SK-N-SH treated with all-trans-retinoic acid at 6 μM for 48 hours (cell line): Measurements from ENCODE around the gene FARP1.

ENCODE experiments used
- ATAC-seq: fragments of 200-7000 bp; cut with Tn5 transposase; 3 replicates; pipeline ENCODE4 v1.9.1; 2020; ENCODE audit warnings: mild to moderate bottlenecking, moderate library complexity
- ARNTL ChIP-seq: fragments of 450-650 bp; formaldehyde crosslinking; IDR thresholded peaks from 2 replicates; pipeline ENCODE4 v1.5.0; 2020; ENCODE audit warnings: low read depth, mild to moderate bottlenecking, moderate library complexity, borderline replicate concordance
- BACH2 ChIP-seq: fragments of 250-450 bp; sonication (Bioruptor Pico); IDR thresholded peaks from 2 replicates; pipeline ENCODE4 v1.9.0; 2021; ENCODE audit warnings: mild to moderate bottlenecking, borderline replicate concordance
- CSDC2 ChIP-seq: fragments of 250-450 bp; sonication (Bioruptor Pico); IDR thresholded peaks from 2 replicates; pipeline ENCODE4 v1.5.0; 2020; ENCODE audit warnings: mild to moderate bottlenecking, moderate library complexity
- ESRRG ChIP-seq: fragments of 250-450 bp; sonication (Bioruptor Pico); IDR thresholded peaks from 2 replicates; pipeline ENCODE4 v1.6.1; 2021; ENCODE audit warnings: mild to moderate bottlenecking
- GLIS3 ChIP-seq: fragments of 250-450 bp; sonication (Bioruptor Pico); IDR thresholded peaks from 2 replicates; pipeline ENCODE4 v1.5.0; 2020; ENCODE audit warnings: mild to moderate bottlenecking, moderate library complexity
- ISL1 ChIP-seq: fragments of 250-450 bp; sonication (Bioruptor Pico); IDR thresholded peaks from 2 replicates; pipeline ENCODE4 v2.1.2; 2022; ENCODE audit warnings: mild to moderate bottlenecking, moderate library complexity
- OSR1 ChIP-seq: fragments of 250-450 bp; sonication (Bioruptor Pico); IDR thresholded peaks from 2 replicates; pipeline ENCODE4 v1.8.0; 2022; ENCODE audit warnings: moderate library complexity, mild to moderate bottlenecking, inconsistent platforms
- RARB ChIP-seq: fragments of 250-450 bp; sonication (Bioruptor Pico); IDR thresholded peaks from 2 replicates; pipeline ENCODE4 v1.8.0; 2021; ENCODE audit warnings: mild to moderate bottlenecking, moderate library complexity
- SNAI2 ChIP-seq: fragments of 250-450 bp; sonication (Bioruptor Pico); IDR thresholded peaks from 2 replicates; pipeline ENCODE4 v1.5.0; 2020; ENCODE audit warnings: mild to moderate bottlenecking, moderate library complexity
- TCF4 ChIP-seq: fragments of 250-450 bp; sonication (Bioruptor Pico); IDR thresholded peaks from 2 replicates; pipeline ENCODE4 v1.8.0; 2021; ENCODE audit warnings: mild to moderate bottlenecking, moderate library complexity, borderline replicate concordance
- TOX ChIP-seq: fragments of 250-450 bp; sonication (Bioruptor Pico); IDR thresholded peaks from 2 replicates; pipeline ENCODE4 v1.8.0; 2021; ENCODE audit warnings: mild to moderate bottlenecking, moderate library complexity, borderline replicate concordance
- ZFP3 ChIP-seq: fragments of 250-450 bp; sonication (Bioruptor Pico); IDR thresholded peaks from 2 replicates; pipeline ENCODE4 v1.5.0; 2020; ENCODE audit warnings: mild to moderate bottlenecking, moderate library complexity
- ZFP30 ChIP-seq: fragments of 450-650 bp; formaldehyde crosslinking; IDR thresholded peaks from 2 replicates; pipeline ENCODE4 v1.5.0; 2022; ENCODE audit warnings: mild to moderate bottlenecking, moderate library complexity
- ZNF565 ChIP-seq: fragments of 450-650 bp; formaldehyde crosslinking; conservative IDR thresholded peaks from 2 replicates; pipeline ENCODE4 v1.5.0; 2020; ENCODE audit warnings: low read depth, mild to moderate bottlenecking, moderate library complexity
- ZNF70 ChIP-seq: fragments of 450-650 bp; formaldehyde crosslinking; IDR thresholded peaks from 2 replicates; pipeline ENCODE4 v1.5.0; 2020; ENCODE audit warnings: mild to moderate bottlenecking, moderate library complexity
- TF ChIP-seq, protein P1 (sequence below): fragments of 250-450 bp; sonication (Bioruptor Pico); IDR thresholded peaks from 2 replicates; pipeline ENCODE4 v1.8.0; 2020; ENCODE audit warnings: mild to moderate bottlenecking, moderate library complexity, borderline replicate concordance
- TF ChIP-seq, protein P2 (sequence below): fragments of 250-450 bp; sonication (Bioruptor Pico); IDR thresholded peaks from 2 replicates; pipeline ENCODE4 v1.5.1; 2020; ENCODE audit warnings: low read depth, mild to moderate bottlenecking, moderate library complexity
- TF ChIP-seq, protein P3 (sequence below): fragments of 250-450 bp; sonication (Bioruptor Pico); IDR thresholded peaks from 2 replicates; pipeline ENCODE4 v1.5.1; 2021; ENCODE audit warnings: mild to moderate bottlenecking, moderate library complexity
- TF ChIP-seq, protein P4 (sequence below): fragments of 250-450 bp; sonication (Bioruptor Pico); IDR thresholded peaks from 2 replicates; pipeline ENCODE4 v1.5.0; 2020; ENCODE audit warnings: mild to moderate bottlenecking, moderate library complexity
- TF ChIP-seq, protein P5 (sequence below): fragments of 250-450 bp; sonication (Bioruptor Pico); IDR thresholded peaks from 2 replicates; pipeline ENCODE4 v1.8.0; 2021; ENCODE audit warnings: low read depth, mild to moderate bottlenecking, moderate library complexity, borderline replicate concordance

FARP1 gene

DNA sequence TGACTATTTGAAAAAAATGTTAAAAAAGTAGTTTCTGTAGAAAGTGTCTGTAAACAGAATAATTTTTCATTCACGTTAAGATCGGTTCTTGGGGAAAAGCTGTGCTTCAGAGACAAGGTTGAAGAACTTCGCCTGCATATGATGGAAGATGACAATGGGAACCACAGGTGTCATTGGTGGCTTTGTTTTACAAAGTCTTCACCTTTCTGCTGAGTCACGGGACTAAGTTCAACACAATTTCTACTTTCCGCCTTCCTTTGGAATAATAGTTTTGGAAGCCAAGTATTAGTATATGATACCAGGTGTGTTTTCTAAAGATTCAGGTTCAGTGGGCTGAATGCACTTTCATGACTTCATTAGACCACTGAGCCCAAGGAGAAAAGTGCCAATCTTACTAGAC lies 189.8 kb downstream of the FARP1 start:
- no peak for TF ChIP-seq BACH2
- TF ChIP-seq, protein P1, sequence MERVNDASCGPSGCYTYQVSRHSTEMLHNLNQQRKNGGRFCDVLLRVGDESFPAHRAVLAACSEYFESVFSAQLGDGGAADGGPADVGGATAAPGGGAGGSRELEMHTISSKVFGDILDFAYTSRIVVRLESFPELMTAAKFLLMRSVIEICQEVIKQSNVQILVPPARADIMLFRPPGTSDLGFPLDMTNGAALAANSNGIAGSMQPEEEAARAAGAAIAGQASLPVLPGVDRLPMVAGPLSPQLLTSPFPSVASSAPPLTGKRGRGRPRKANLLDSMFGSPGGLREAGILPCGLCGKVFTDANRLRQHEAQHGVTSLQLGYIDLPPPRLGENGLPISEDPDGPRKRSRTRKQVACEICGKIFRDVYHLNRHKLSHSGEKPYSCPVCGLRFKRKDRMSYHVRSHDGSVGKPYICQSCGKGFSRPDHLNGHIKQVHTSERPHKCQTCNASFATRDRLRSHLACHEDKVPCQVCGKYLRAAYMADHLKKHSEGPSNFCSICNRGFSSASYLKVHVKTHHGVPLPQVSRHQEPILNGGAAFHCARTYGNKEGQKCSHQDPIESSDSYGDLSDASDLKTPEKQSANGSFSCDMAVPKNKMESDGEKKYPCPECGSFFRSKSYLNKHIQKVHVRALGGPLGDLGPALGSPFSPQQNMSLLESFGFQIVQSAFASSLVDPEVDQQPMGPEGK (CRISPR knock-in tag) = no peak
- no peak for TF ChIP-seq ZNF565
- no peak for TF ChIP-seq TCF4 (CRISPR knock-in tag)
- TF ChIP-seq SNAI2 (CRISPR knock-in tag) = no peak
- TF ChIP-seq, protein P2, sequence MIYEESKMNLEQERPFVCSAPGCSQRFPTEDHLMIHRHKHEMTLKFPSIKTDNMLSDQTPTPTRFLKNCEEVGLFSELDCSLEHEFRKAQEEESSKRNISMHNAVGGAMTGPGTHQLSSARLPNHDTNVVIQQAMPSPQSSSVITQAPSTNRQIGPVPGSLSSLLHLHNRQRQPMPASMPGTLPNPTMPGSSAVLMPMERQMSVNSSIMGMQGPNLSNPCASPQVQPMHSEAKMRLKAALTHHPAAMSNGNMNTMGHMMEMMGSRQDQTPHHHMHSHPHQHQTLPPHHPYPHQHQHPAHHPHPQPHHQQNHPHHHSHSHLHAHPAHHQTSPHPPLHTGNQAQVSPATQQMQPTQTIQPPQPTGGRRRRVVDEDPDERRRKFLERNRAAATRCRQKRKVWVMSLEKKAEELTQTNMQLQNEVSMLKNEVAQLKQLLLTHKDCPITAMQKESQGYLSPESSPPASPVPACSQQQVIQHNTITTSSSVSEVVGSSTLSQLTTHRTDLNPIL = no peak
- no peak for TF ChIP-seq ZNF70
- TF ChIP-seq ESRRG = no peak
- no peak for TF ChIP-seq ZFP3 (CRISPR knock-in tag)
- no peak for TF ChIP-seq OSR1 (CRISPR knock-in tag)
- TF ChIP-seq GLIS3 (CRISPR knock-in tag) = no peak
- no peak for ATAC-seq

DNA sequence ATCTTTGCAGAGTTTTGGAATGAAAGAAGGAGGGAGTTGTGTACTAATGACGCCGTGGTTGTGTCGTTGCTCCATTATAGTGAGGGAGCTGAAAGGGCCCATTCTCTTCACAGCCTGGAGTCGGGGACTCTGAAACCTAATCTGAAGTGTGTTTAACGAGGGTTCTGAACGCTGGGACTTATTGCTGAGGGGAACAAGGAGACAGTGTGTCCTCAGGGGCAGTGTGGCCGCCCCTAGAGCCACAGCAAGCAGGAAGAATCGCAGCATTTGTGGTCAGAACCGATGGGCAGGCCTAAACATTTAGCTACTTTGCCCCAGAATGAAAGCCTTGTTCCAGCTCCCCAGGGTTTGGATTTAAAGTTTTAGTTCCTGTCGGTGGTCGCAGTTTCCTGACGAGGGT lies 190.6 kb downstream of the FARP1 start:
- TF ChIP-seq, protein P3, sequence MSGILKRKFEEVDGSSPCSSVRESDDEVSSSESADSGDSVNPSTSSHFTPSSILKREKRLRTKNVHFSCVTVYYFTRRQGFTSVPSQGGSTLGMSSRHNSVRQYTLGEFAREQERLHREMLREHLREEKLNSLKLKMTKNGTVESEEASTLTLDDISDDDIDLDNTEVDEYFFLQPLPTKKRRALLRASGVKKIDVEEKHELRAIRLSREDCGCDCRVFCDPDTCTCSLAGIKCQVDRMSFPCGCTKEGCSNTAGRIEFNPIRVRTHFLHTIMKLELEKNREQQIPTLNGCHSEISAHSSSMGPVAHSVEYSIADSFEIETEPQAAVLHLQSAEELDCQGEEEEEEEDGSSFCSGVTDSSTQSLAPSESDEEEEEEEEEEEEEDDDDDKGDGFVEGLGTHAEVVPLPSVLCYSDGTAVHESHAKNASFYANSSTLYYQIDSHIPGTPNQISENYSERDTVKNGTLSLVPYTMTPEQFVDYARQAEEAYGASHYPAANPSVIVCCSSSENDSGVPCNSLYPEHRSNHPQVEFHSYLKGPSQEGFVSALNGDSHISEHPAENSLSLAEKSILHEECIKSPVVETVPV (CRISPR knock-in tag) = no peak
- TF ChIP-seq GLIS3 (CRISPR knock-in tag) = no peak
- TF ChIP-seq SNAI2 (CRISPR knock-in tag) = no peak
- no peak for TF ChIP-seq ZFP3 (CRISPR knock-in tag)
- no peak for ATAC-seq

DNA sequence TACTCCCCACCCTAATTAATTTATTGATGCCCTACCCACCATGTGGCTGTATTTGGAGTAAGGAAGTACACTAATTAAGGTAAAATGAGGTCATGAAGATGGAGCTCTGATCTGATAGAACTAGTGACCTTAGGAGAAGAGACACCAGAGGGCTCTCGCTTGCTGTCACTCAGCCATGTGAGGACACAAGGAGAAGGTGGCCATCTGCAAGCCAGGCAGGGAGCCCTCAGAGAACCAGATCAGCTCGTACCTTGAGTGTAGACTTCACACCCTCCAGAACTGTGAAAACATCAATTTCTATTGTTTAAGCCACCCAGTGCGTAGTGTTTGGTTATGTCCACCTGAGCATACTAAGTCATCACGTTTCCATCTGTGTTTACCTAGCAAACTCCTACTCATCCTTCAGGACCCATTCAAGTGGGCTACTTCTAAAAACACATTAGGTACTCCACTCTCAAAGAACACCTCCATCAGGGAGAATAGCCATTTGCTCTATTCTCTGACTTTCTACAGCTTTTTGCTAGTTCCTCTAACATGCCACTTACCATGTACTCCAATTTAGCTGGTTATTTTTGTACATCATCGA lies 191.8 kb downstream of the FARP1 start:
- ATAC-seq = no peak
- TF ChIP-seq ZFP3 (CRISPR knock-in tag) = peak; percentile 92
- TF ChIP-seq GLIS3 (CRISPR knock-in tag) = no peak

DNA sequence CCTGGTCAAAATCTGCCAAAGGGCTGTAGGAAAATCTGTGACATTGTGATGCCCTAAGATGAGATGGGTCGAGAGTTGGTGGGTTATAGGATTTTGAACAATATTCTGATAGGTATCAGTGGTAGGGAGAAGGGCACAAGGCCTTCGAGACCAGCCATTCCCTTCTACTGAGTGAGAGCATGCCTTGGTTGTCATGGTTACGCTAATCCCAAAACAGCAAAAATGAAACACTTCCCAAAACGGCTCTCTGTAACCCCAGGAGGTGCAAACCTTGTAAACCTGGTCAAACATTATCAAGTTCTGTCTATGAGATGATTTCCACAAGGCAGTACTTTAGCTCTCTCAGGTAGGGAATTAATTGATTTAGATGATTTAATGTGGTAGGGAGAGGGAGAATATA lies 192.8 kb downstream of the FARP1 start:
- TF ChIP-seq GLIS3 (CRISPR knock-in tag) (no peak), RARB (CRISPR knock-in tag) (no peak)
- ATAC-seq = no peak

DNA sequence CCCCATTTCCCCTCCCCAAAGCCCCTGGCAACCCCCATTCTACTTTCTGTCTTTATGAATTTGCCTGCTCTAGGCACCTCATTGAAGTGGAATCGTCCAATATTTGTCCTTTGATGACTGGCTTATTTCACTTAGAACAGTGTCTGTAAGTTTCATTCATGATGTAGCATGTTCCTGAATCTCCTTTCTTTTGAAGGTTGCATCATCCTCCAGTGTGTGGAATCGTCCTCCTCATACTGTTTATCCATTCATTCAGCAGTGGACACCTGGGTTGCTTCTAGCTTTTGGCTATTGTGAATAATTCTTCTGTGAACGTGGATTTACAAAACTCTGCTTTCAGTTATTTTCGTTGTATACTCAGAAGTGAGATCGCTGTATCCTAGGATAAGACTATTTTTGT lies 195.4 kb downstream of the FARP1 start:
- ATAC-seq = no peak
- TF ChIP-seq, protein P4, sequence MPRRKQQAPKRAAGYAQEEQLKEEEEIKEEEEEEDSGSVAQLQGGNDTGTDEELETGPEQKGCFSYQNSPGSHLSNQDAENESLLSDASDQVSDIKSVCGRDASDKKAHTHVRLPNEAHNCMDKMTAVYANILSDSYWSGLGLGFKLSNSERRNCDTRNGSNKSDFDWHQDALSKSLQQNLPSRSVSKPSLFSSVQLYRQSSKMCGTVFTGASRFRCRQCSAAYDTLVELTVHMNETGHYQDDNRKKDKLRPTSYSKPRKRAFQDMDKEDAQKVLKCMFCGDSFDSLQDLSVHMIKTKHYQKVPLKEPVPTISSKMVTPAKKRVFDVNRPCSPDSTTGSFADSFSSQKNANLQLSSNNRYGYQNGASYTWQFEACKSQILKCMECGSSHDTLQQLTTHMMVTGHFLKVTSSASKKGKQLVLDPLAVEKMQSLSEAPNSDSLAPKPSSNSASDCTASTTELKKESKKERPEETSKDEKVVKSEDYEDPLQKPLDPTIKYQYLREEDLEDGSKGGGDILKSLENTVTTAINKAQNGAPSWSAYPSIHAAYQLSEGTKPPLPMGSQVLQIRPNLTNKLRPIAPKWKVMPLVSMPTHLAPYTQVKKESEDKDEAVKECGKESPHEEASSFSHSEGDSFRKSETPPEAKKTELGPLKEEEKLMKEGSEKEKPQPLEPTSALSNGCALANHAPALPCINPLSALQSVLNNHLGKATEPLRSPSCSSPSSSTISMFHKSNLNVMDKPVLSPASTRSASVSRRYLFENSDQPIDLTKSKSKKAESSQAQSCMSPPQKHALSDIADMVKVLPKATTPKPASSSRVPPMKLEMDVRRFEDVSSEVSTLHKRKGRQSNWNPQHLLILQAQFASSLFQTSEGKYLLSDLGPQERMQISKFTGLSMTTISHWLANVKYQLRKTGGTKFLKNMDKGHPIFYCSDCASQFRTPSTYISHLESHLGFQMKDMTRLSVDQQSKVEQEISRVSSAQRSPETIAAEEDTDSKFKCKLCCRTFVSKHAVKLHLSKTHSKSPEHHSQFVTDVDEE (CRISPR knock-in tag) = no peak
- TF ChIP-seq ARNTL (CRISPR knock-in tag) = no peak
- no peak for TF ChIP-seq ESRRG
- TF ChIP-seq CSDC2 (CRISPR knock-in tag) = no peak
- TF ChIP-seq, protein P5, sequence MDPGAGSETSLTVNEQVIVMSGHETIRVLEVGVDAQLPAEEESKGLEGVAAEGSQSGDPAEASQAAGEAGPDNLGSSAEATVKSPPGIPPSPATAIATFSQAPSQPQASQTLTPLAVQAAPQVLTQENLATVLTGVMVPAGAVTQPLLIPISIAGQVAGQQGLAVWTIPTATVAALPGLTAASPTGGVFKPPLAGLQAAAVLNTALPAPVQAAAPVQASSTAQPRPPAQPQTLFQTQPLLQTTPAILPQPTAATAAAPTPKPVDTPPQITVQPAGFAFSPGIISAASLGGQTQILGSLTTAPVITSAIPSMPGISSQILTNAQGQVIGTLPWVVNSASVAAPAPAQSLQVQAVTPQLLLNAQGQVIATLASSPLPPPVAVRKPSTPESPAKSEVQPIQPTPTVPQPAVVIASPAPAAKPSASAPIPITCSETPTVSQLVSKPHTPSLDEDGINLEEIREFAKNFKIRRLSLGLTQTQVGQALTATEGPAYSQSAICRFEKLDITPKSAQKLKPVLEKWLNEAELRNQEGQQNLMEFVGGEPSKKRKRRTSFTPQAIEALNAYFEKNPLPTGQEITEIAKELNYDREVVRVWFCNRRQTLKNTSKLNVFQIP = no peak
- TF ChIP-seq TCF4 (CRISPR knock-in tag) = no peak
- no peak for TF ChIP-seq ZNF565
- no peak for TF ChIP-seq ZFP3 (CRISPR knock-in tag)
- TF ChIP-seq, protein P2 = no peak
- TF ChIP-seq, protein P1 (CRISPR knock-in tag) = no peak
- no peak for TF ChIP-seq RARB (CRISPR knock-in tag)
- no peak for TF ChIP-seq ZFP30
- no peak for TF ChIP-seq TOX
- TF ChIP-seq GLIS3 (CRISPR knock-in tag) = no peak
- no peak for TF ChIP-seq BACH2
- no peak for TF ChIP-seq ISL1 (CRISPR knock-in tag)
